NCI-H345 treated with DMSO at 0.1 percent for 48 hours (cell line): ENCODE measurements around the gene MYH14.

ENCODE experiments used
- DNase-seq: peaks from one replicate; lab custom pipeline; 2025; ENCODE audit not compliant: unreplicated experiment; lab: John Stamatoyannopoulos, UW

Gene MYH14

GRCh38 chr19:50287331-50287730, 83.9 kb downstream of the MYH14 start:
- DNase-seq = no peak

DNA sequence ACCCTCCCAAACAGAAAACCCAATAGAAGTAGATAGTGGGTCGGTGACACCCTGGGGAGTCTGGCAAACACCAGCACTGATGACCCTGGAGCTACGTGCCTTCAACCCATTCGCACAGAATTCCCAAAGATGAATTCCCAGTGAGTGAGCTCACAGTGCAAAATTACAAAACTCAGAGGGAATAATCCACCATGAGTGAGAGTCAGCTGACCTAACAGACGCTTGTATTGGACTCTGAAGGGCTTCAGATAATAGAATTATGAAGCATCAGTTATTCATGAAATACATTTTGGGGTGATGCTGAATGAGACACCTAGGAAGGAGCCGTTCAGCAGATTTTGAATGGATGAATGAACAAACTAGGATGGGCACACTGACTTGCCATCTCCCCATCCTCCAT, 85.5 kb downstream of the MYH14 start:
- DNase-seq = no peak

- DNase-seq = no peak
Measured at GRCh38 chr19:50290011-50290410, 86.6 kb downstream of the MYH14 start.

DNA sequence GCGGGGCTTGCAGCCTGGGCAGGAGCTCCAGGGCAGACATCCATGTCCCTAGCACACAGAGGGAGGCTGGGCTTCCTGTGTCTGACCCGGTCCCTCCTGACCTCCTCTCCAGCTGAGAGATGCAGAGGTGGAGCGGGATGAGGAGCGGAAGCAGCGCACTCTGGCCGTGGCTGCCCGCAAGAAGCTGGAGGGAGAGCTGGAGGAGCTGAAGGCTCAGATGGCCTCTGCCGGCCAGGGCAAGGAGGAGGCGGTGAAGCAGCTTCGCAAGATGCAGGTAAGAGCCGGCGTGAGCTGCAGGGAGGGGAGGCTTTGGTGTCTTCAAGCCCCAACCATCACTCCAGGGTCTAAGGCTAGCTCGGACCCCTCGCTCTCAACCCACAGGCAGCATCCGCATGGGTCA, 87.4 kb downstream of the MYH14 start:
- no peak for DNase-seq

- DNase-seq = no peak
Measured at GRCh38 chr19:50292216-50292827, 88.9 kb downstream of the MYH14 start.

- DNase-seq = no peak
Measured at GRCh38 chr19:50293263-50294004, 90.0 kb downstream of the MYH14 start.

DNA sequence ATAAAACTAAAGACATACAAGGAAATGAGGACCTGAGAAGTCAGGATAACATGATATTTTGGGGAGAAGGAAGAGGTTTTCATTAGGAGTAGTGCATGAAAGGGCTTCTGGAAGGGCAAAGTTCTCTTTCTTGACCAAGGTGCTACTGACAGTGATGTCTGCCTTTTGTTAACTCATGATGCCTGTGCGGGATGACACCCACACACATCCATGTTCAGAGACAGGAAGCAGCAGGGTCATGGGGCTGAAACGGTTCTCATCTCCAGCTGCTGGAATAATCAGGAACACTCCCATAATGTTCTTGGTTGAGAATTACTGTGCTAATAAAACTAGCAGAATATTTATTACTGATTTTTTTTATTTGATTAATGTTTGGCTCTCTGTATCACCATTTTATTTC, 96.6 kb downstream of the MYH14 start:
- no peak for DNase-seq

- no peak for DNase-seq
Measured at GRCh38 chr19:50300814-50301606, 97.6 kb downstream of the MYH14 start.

DNA sequence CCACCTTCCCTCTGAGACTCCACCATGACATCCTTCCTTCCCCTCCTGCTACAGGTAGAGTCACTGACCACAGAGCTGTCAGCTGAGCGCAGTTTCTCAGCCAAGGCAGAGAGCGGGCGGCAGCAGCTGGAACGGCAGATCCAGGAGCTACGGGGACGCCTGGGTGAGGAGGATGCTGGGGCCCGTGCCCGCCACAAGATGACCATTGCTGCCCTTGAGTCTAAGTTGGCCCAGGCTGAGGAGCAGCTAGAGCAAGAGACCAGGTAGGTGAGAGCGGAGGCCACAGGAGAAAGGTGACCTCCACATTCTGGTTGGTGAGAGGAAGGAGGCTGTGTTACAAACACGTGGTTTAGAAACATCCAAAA, 98.2 kb downstream of the MYH14 start:
- no peak for DNase-seq

GRCh38 chr19:50303558-50303957, 100.1 kb downstream of the MYH14 start:
- no peak for DNase-seq

DNA sequence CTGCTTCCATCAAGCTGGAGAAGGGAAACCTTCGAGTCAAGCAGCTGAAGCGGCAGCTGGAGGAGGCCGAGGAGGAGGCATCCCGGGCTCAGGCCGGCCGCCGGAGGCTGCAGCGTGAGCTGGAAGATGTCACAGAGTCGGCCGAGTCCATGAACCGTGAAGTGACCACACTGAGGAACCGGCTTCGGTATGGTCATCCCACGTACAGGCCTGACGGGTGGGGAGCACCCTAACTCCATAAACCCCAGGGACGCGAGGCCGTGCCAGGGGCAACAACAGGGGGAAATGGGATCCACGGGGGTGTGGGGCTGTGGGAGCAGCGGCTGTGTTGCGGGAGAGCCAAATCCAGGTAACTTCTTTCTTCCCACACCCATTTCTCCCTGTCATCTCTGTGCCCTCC, 105.6 kb downstream of the MYH14 start:
- no peak for DNase-seq

DNA sequence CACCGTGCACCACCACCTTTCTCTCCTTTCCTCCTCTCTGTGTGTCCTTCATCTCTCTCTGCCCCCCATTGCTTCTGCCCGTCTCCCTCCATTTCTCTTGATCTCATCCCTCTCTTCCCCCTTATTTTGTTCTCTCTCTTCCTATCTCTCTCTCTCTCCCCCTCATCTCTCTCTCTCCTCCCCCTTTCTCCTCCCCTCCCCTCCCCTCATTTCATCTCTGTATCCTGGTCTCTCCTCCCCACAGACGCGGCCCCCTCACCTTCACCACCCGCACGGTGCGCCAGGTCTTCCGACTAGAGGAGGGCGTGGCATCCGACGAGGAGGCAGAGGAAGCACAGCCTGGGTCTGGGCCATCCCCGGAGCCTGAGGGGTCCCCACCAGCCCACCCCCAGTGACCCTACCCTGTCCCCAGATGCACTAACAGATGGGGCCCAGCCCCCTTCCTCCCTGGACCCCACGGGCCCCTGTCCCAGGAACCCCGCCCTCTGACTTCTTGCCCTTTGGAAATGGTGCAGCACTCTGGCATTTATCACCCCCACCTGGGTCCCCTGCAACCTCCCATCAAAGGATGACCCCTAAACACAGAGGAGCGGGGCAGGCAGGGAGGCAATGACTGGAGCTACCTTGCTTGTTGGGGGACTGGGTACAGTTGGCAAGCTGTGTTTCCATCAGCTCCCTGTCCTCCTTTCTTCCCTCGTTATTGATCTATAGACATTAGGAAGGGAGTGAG, 106.1 kb downstream of the MYH14 start:
- no peak for DNase-seq

DNA sequence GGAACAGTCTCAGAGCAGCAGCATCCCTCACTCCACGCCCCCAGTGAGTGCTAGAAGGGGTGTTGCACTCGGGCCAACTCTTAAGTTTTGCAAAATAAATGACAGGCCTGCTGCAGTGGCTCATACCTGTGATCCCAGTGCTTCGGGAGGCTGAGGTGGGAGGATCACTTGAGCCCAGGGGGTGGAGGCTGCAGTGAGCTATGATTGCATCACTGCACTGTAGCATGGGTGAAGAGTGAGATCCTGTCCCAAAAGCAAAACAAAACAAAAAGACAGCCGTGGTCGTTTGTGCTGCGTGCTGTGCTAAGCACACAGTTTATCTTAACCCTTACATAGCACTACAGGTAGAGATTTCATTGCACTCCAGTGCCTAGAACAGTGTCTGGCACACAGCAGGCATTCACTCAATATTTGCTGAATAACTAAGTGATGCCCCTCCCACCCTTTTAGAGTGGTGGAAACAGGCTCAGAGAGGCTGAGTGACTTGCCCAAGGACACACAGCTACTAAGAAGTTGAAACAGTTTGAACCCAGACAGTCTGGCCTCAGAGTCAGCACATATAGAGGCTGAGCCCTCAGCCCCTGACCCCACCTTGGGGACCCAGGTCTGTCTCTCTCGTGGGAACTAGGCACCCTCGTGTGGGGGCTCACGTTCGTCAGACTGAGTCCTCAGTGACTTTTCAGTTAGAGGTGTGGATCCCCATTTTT, 107.5 kb downstream of the MYH14 start:
- DNase-seq = no peak

DNA sequence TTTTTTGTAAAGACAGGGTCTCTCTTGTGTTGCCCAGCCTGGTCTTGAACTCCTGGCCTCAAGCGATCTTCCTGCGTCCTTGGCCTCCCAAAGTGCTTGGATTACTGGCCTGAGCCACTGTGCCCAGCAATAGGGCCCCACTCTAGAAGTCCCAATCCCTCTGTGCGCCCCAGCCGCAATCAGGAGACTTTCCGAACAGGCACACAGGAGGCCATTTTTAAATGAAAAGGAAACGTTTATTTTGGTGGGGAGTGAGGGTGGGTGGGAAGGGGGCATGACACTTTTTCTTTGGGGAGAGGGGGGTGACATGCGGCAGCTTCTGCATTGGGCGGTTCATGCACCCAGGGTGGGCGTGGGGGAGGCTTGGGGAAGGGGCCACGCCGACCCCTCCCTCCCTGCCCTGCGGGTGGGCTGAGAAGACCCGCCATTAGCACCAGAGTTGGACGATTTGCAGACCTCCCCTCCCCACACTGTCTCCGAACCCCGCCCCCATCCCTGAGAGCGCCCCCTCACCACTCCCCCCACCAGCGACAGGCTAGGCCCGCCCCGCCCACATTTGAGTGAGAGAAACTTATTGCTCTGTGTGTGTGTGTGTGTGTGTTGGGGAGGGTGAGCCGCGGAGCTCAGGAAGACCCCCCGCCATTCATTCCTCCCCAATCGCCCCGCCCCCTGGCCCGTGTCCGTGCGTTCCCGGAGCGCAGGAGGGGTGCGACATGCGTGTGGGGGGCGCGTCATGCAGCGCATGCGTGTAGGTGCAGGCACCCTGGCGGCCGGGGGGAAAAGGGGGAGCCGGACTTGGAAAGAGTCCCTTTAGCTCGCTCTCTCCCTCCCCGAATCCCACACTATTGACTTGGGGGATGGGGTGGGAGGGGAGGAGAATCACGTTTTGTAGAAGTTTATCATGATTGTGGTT, 108.6 kb downstream of the MYH14 start:
- DNase-seq = peak; percentile 42

DNA sequence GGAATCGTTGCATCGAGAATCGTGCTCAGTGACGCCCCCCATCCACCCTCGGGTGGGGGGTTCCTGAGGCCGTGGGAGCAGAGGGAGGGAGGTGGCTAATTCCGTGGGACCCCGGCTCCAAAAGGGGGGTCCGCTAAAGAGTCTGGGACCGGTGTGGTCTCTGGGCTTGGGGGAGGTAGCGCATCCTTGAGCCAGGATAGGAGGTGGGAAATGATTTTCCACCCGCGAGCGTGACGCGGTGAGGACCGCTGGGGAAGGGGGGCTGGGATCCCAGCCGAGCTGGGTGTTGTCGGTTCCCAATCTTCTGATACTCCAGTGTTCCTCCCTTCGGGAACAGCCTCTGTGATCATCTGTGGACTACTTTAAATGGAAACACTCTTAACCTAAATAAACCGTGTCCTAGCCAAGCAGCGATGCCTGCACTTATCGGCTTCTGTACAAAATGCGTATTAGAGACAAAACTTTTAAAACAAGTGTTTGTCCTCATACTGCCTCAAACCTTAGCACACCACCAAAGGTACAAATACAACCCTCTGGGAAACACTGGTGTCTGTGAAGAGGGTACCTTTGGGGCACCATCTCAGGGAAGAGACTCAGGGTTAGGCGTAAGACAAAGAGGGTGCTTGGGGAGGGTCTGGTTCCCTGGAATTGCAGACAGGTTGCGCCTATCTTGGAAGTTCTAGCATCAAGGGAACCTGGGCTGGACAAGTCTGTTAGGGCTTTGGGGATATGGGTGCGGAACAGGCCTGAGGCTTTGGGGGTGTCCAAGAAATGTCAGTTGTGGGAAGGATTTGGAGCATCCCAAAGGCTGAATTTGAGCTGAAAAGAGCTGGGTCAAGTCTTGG, 109.8 kb downstream of the MYH14 start:
- peak; percentile 24 for DNase-seq

- no peak for DNase-seq
Measured at GRCh38 chr19:50313812-50314536, 110.6 kb downstream of the MYH14 start.

DNA sequence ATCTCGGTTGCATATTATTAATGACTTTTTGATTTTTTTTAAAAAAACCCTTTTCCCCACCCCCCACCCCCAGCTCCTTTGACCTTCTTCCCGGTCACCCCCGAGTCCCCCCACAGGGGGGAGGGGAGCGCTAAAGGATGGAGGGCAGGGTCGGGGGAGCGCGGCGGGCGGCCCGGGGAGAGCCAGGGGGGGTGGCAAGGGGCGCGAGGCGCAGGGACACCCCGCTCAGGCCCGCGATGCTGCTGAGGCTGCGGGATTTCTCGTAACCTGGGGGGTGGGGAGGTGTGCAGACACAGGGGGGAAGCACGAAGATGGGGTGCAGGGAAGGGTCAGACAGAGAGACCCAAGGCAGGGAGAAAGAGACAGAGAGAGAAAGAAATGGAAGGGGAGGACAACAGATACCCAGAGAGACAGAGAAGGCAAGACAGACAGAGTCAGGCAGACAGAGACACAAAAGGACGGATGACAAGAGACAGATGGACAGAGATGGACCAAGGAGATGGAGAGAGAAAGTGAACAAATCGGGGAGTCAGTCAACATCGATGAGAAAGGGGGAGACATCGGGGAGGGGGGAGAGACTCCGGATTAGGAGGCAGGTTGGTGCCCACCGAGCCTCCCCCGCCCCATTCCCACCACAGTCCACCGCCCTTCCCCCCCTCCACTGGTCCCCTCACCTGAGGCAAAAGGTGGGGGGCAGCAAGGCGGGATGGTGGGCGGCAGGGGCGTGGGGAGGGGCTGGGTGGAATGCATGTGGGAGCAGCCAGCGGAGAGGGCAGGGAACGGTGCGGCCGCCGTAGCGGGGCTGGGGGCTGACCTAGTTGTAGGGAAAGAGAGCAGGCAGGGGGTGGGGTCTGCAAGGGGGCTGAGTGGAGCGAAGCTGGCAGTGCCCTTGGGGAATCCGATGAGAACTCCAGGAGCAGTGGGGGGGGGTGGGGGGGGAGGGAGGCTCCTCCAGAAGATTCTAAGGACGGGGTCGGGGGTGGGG, 111.6 kb downstream of the MYH14 start:
- DNase-seq = no peak
